ENCODE data around the gene DNER. TPM values are rescaled to one million over a fixed set of nuclear protein-coding genes. Genes with fewer than 3 reads are reported as not detected.

The DNER gene
- total RNA-seq, 1 experiment from 2014 or later: 3.7 TPM

- TF ChIP-seq ZNF317 (CRISPR knock-in tag; IDR thresholded peaks at IDR 0.05; ENCODE audit: borderline replicate concordance, low read depth): no peak
- no peak for TF ChIP-seq HMGXB4 (CRISPR knock-in tag; IDR thresholded peaks at IDR 0.05)
- TF ChIP-seq ZNF512 (CRISPR knock-in tag; IDR thresholded peaks at IDR 0.05; ENCODE audit: borderline replicate concordance): no peak
Observed at GRCh38 chr2:229470781-229471180, 243.6 kb downstream of the DNER start (continued).

GRCh38 chr2:229467783-229468182 is 246.6 kb downstream of the DNER start:
- Mint-ChIP-seq H3K27me3 (ENCODE audit: low read depth) (no peaks in the 10 kb centered on the region), H3K9me3 (peaks cover 8% of the 10 kb centered on the region; the same call in 1 of the 2 replicates), H3K4me3 (no peak overlapping the region), H3K4me1 (peaks cover 11% of the 10 kb centered on the region; the same call in 1 of the 2 replicates), H3K36me3 (no peaks in the 10 kb centered on the region), H3K27ac (no peak overlapping the region)
- DNase-seq (ENCODE audit: low spot score): no peak
- no peak for ATAC-seq
- POLR2A ChIA-PET: no interaction called here
- CTCF ChIA-PET: no interaction called here
- no peak for TF ChIP-seq SOX15 (CRISPR knock-in tag; IDR thresholded peaks at IDR 0.05)
- TF ChIP-seq E2F4 (CRISPR knock-in tag; IDR thresholded peaks at IDR 0.05; ENCODE audit: borderline replicate concordance, low read depth): no peak
- no peak for TF ChIP-seq ZNF138 (CRISPR knock-in tag; conservative IDR thresholded peaks at IDR 0.05)
- no peak for TF ChIP-seq STAT6 (CRISPR knock-in tag; conservative IDR thresholded peaks at IDR 0.05; ENCODE audit: low read depth)
- TF ChIP-seq CREB1 (CRISPR knock-in tag; IDR thresholded peaks at IDR 0.05): no peak
- TF ChIP-seq ZSCAN18 (CRISPR knock-in tag; IDR thresholded peaks at IDR 0.05): no peak
- no peak for TF ChIP-seq ERG (CRISPR knock-in tag; IDR thresholded peaks at IDR 0.05)
- no peak for TF ChIP-seq ELF4 (CRISPR knock-in tag; IDR thresholded peaks at IDR 0.05; ENCODE audit: low read depth)
- TF ChIP-seq JAZF1 (CRISPR knock-in tag; IDR thresholded peaks at IDR 0.05): no peak
- TF ChIP-seq FOXK1 (CRISPR knock-in tag; IDR thresholded peaks at IDR 0.05): no peak
- TF ChIP-seq ZNF232 (CRISPR knock-in tag; IDR thresholded peaks at IDR 0.05): no peak
- TF ChIP-seq ETV6 (CRISPR knock-in tag; IDR thresholded peaks at IDR 0.05): no peak
- TF ChIP-seq ZNF423 (CRISPR knock-in tag; IDR thresholded peaks at IDR 0.05): no peak

Data from WTC11 (cell line).